ENCODE results near the gene MINDY3.
A peak's percentile ranks its signal among the peaks of the same experiment; 100 is the strongest.
"Not testable (repeated sequence)": the region's sequence is repeated elsewhere in the genome, so short reads cannot be mapped to it uniquely, and the experiment has no call there.

MINDY3 gene

DNA sequence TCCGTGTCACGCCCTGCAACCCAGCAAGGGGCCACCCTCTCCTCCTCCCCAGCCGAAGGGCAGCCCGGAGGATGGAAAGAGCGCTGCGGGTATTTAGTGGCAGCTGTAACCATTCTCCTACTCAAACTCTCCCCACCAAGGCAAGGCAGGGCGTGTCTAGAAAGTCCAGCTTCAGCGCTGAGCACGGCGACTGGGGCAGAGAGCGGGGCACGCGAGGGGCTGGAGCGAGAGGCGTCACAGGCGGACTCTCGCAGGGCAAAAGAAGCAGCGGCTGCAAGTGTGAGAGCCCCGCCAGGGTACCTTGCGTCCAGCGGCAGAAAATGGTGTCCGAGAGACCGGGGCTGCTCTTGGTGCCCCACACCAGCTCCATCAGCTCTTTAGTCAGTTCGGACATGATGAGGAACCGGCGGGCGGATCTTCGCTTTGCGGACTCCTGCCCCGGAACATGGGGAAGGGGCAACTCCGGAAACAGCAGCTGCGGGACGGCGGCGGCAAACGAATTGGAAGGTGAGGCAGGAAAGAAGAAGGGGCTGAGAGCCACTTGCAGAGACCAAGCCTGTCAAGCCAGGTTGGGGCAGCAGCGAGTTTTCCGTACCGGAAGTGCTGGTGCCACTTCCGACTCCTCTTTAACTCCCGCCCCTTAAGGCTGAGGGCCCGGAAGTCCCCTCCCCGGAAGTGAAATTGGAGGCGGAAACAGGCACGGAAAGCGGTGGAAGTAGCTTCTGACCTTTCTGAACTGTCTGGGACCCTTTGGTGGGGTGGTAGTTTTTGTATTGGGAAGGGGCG is at the start of gene MINDY3:
Gene MINDY3 (minus strand): TSS at position 602 of the 786 bp plus-strand sequence. CDS start 208 bp downstream, at position 394.
- DNase-seq (ENCODE audit: low read depth in 4 of 4, low spot score in 1 of 4) = peak; percentile 56 to 76 (median 68)

GRCh38 chr10:15901889-15902288 is 41.6 kb upstream of the MINDY3 start:
- DNase-seq (ENCODE audit: low read depth in 4 of 4, low spot score in 1 of 4) = no peak

DNA sequence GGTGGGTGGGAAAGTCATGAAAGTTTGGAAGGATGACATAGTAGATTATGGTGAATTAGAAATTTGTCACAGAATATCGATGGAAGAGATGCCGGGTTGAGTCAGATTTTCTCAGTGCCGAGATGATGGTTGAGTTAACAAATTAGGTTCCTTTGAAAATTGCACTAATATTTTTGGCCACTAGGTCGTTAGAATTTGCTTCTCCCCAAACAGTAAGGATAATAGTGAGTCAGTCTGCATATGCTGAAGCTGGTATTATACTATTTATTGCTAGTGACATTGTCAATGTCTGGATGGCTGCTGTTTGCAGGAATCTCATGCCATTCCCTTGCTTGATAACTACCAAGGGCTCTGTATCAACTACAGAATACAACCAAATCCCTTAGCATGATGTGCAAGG is 37.7 kb upstream of the MINDY3 start:
- no peak for DNase-seq (ENCODE audit: low read depth in 4 of 4, low spot score in 1 of 4)

- DNase-seq (ENCODE audit: low read depth in 4 of 4, low spot score in 1 of 4) = no peak
These were observed 37.0 kb upstream of the MINDY3 start for GRCh38 chr10:15897287-15897686.

DNA sequence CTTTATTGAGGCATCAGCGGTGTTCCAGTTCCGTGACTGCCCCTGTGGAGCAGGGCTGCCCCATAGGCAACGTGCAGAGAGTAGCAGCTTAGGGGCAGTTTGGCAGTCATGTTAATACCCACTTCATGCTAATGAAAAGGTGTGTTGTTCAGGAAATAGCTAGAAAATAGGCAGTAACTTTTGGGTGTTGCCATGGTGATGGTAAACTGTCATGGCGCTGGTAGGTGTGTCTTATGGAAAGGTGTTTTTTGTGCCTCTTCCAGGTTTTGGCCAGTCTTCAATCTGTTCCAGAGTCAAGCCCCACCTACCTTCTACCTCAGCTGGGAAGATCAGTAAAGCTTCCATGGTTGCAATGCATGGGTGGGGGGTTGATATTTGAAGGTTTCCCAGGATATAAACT is 36.3 kb upstream of the MINDY3 start:
- no peak for DNase-seq (ENCODE audit: low read depth in 4 of 4, low spot score in 1 of 4)

- DNase-seq (ENCODE audit: low read depth in 4 of 4, low spot score in 1 of 4) = no peak
These were observed 24.1 kb upstream of the MINDY3 start for GRCh38 chr10:15884447-15884846.

DNA sequence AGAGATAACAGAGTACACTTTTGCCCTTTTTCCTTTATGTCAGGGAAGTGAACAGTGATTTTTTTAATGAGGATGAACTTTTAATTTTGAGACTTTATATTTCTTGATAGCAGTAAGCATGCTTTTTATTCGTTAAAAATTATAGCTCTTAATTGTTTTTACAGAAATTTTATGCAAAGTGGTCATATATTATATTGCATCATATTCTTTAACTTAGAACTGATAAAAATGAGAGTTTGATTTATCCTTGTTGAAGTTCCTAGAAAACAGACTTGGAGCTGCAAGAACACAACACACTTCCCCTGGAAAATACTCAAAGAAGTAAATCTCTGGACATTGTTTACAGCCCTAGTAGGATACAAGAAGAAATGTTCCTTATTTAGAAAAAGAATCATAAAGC is 21.2 kb upstream of the MINDY3 start:
- no peak for DNase-seq (ENCODE audit: low read depth in 4 of 4, low spot score in 1 of 4)

- no peak for DNase-seq (ENCODE audit: low read depth in 4 of 4, low spot score in 1 of 4)
These were observed 19.4 kb upstream of the MINDY3 start for GRCh38 chr10:15879663-15880062.

DNA sequence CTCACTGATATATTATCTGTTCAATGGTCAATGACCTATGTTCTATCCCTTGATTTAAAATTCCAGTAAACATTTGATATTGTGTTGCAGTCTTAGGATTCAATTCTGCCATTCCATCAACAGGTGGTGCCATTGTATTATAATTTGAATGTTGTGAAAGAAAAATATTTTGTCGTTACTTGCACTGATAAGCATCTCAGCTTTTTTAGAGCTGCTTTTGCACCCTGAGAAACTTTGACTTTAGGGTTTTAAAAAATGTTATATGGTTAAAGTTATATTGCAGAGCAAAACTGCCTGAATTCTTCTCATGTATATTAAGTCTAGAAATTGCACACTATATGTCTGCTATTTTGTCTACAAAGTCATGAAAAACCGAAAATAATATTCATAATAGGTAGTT is 18.8 kb upstream of the MINDY3 start:
- DNase-seq (ENCODE audit: low read depth in 4 of 4, low spot score in 1 of 4) = no peak

GRCh38 chr10:15877836-15878576 is 17.7 kb upstream of the MINDY3 start:
- DNase-seq (ENCODE audit: low read depth in 4 of 4, low spot score in 1 of 4) = no peak

GRCh38 chr10:15876274-15876673 is 16.0 kb upstream of the MINDY3 start:
- not testable (repeated sequence) for DNase-seq (ENCODE audit: low read depth in 4 of 4, low spot score in 1 of 4)

DNA sequence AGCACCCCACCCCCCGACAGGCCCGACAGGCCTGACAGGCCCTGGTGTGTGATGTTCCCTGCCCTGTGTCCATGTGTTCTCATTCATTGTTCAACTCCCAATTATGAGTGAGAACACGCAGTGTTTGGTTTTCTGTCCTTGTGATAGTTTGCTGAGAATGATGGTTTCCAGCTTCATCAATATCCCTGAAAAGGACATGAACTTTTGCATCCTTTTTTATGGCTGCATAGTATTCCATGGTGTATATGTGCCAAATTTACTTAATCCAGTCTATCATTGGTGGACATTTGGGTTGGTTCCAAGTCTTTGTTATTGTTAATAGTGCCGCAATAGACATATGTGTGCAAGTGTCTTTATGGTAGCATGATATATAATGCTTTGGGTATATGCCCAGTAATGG is 12.3 kb upstream of the MINDY3 start:
- DNase-seq (ENCODE audit: low read depth in 4 of 4, low spot score in 1 of 4) = not testable (repeated sequence)

DNA sequence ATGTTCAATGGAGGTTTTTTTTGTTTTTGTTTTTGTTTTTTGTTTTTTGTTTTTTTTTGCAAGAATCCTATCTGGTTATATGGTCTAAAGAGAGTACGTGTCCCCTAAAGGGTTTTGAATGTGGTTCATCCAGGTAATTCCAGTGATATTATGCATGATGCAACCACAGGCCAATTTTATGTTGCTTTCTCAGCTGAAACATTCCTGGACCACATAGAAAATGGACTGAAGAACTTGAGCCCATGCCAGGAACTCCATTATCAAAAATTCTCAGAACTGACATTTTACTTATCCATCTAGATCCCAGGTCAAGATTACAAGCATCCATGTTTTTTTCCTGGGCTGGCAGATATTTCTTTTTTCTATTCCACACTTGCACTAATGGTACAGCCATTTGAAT is 11.5 kb upstream of the MINDY3 start:
- no peak for DNase-seq (ENCODE audit: low read depth in 4 of 4, low spot score in 1 of 4)

- DNase-seq (ENCODE audit: low read depth in 4 of 4, low spot score in 1 of 4) = no peak
These were observed 9.6 kb upstream of the MINDY3 start for GRCh38 chr10:15869935-15870334.

- no peak for DNase-seq (ENCODE audit: low read depth in 4 of 4, low spot score in 1 of 4)
These were observed 7.7 kb upstream of the MINDY3 start for GRCh38 chr10:15868006-15868405.

DNA sequence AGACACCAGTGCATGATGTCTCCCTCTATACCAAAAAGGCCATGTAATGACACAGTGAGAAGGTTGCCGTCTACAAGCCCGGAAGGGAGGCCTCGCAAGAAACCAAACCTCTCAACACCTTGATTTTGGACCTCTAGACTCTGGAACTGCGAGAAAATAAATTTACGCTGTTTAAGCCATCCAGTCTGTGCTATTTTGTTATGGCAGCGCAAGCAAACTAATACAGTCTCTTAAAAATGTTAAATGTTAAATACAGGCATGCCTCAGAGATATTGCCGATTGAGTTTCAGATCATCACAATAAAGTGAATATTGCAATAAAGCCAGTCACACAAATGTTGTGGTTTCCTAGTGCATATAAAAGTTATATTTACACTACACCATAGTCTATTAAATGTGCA is 5.0 kb upstream of the MINDY3 start:
- no peak for DNase-seq (ENCODE audit: low read depth in 4 of 4, low spot score in 1 of 4)

DNA sequence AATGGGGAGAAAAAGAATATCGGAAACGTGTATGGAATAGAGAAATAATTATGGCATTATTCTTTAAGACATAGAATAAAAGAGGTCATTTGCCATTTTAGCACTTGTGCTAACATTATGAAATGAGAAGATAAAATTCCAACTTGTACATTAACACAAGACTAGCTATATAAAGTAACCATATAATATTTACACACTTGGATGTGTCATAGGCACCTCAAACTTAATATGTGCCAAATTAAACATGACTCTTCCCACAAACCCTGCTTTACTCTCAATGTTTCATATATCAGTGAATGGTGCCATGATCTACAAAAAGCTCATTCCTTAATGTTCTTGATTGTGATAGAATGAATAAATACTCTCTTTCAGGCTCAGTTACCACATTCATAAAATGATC is 4.1 kb upstream of the MINDY3 start:
- no peak for DNase-seq (ENCODE audit: low read depth in 4 of 4, low spot score in 1 of 4)

GRCh38 chr10:15863733-15864132 is 3.4 kb upstream of the MINDY3 start:
- DNase-seq (ENCODE audit: low read depth in 4 of 4, low spot score in 1 of 4) = no peak

GRCh38 chr10:15863323-15863722 is 3.0 kb upstream of the MINDY3 start:
- no peak for DNase-seq (ENCODE audit: low read depth in 4 of 4, low spot score in 1 of 4)

DNA sequence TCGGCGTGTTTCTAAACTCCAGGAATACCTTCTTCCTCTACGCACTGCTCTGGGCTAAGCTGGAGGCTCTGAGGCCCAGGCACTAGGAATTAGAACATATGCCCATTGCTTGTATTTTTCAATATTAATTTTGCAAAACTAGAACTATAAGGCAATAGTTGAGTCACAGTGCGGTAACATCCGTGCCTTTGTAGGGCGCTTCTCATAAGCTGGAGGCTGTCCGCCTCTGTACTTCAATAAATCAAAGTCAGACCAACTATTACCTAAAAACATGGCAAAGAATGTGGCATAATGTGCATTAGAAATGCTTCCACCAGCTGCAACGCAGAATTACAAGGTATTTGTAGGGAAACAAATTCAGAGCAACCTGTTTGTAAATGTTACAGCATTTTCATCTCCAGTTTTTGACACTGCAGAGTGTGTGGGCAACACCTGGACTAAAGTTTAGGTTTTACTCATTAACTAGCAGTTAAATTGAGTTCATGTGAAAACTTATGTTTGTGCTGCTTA is 440 bp upstream of the MINDY3 start:
- DNase-seq (ENCODE audit: low read depth in 4 of 4, low spot score in 1 of 4) = no peak

DNA sequence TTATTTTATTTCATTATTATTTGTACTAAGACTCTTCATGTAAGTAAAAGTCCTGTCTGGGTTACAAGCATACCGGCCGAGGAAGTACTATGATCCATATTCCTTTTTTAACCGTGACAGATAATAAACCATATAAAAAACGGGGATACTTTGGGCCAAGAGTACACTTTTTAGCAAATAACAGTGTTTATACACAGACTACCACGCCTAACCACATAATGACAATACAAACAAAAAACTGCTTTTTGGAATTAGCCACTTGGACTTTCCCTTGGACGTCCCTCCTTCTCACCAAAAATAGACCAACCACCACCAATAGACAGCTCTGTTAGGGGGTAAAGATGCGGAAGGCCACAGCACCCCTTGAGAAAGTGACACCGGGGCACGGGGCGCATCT is 800 bp downstream of the MINDY3 start:
- DNase-seq (ENCODE audit: low read depth in 4 of 4, low spot score in 1 of 4) = no peak

- no peak for DNase-seq (ENCODE audit: low read depth in 4 of 4, low spot score in 1 of 4)
These were observed 1.4 kb downstream of the MINDY3 start for GRCh38 chr10:15858861-15859281.

All from stimulated activated CD4-positive, alpha-beta T cell treated with anti-CD3 and anti-CD28 coated beads, Interleukin-1b, Interleukin-23, amount 100 ng/mL, for 24 hours (primary cell).